NK-92 (cell line): ENCODE measurements around the gene C2orf68.
"Not testable (repeated sequence)": the region's sequence is repeated elsewhere in the genome, so short reads cannot be mapped to it uniquely, and the experiment has no call there.

Experiments used
- DNase-seq: peaks from one replicate; lab custom pipeline; 2025; ENCODE audit not compliant: unreplicated experiment; lab: John Stamatoyannopoulos, UW

Gene C2orf68

DNA sequence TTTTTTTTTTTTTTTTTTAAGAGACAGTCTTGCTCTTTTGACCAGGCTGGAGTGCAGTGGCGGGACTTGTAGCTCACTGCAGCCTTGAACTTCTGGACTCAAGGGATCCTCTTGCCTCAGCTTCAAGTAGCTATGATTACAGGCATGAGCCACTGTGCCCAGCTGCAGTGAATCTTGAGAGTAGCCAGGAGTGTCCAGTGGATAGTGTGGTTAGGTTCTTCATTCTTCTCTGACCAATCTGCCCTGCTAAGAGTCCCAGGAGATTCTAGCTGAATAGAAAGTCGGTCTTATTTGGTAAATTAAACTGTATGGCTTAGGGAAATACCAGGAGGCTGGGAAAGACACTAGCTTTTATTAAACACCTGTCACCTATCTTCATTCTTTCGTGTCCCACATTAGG is 19.4 kb upstream of the C2orf68 start:
- DNase-seq = no peak

DNA sequence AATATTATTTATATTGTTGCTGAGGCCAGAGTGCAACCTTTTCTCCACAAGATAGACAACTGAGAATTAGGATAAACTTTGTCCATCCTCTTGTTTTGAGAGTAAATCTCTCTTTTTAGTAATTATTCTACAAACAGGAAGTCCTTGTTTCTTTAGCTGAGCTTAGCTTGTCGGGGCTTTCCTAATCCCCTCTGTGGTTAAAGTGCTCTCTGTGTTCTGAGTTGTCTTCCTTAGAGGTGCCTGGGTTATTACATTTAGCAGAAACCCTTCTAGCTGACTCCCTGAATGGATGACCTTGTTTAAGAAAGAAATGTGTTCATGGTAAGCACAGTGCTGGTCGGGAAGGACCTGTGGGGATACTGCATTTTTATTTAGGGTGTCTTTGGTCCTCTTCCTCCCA is 16.8 kb upstream of the C2orf68 start:
- DNase-seq = no peak

DNA sequence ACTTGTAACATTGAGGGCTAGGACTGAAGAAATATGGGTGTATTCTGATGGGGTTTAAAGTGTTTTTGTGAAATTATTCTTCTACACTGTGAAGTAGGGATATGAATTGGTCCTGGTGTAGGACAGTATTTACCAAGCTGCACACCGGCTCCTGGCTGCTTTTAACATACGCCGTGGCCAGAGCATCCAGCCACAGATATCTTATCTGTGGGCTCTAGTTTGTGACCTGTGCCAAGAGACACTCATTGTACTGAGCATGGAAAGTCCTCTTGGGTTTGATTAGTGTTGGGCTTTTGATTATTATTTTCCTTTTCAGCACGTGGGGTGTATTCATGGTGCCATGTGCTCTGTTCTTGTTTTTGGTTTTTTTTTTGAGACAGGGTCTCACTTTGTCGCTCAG is 12.1 kb upstream of the C2orf68 start:
- no peak for DNase-seq

DNA sequence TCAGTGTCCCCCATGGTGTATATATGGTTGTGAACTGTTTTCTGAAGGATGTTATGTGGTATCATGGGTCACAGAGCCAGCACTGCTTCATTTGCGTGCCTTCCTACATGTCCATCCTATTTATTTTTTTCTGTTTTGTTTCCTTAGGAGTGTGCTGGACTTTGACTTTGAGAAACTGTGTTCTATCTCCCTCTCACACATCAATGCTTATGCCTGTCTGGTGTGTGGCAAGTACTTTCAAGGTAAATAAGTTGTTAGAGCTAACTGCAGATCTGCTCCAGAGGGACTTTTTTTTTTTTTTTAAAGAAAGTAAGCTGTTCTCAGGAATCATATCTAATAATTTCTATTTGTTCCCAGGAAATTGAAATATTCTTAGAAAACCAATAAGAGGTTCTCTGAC is 9.5 kb upstream of the C2orf68 start:
- DNase-seq = no peak

DNA sequence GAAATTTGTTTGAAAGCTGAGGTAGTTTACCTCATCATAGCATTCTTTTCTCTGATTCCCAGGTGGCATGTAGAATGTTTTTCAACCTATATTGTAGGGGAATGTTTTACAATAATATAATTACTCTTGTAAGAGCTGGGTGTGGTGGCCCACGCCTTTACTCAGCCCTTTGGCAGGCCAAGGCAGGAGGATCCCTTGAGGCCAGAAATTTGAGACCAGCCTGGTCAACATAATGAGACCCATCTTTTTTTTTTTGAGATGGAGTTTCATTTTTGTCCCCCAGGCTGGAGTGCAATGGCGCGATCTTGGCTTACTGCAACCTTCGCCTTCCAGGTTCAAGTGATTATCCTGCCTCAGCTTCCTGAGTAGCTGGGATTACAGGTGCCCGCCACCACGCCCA is 7.8 kb upstream of the C2orf68 start:
- DNase-seq = no peak

DNA sequence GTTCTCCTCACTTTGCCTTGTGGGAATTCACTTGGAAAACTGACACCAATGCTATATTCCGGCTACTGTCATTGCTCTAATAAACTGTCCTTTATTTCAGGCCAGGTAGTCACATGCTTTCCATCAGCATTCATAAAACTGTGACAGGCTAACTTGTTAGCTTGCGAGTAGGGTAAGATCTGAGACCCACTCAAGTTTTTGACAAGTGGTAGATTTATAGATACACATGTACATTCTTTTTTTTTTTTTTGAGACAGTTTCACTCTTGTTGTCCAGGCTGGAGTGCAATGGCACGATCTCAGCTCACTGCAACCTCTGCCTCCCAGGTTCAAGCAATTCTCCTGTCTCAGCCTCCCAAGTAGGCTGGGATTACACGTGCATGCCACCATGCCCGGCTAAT is 5.9 kb upstream of the C2orf68 start:
- not testable (repeated sequence) for DNase-seq

DNA sequence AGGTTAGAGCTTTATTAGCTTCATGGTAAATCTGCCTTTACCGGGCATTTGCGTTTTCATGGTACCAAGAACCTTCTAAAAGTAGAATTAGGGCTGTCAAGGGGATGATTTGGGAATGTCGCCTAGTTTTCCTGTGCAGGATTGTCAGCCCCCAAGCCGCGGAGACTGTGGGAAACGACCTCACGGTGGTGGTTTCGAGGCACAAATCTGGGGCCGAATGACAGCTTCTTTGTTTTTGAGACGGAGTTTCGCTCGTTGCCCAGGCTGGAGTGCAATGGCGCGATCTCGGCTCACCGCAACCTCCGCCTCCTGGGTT is 3.5 kb upstream of the C2orf68 start:
- no peak for DNase-seq

DNA sequence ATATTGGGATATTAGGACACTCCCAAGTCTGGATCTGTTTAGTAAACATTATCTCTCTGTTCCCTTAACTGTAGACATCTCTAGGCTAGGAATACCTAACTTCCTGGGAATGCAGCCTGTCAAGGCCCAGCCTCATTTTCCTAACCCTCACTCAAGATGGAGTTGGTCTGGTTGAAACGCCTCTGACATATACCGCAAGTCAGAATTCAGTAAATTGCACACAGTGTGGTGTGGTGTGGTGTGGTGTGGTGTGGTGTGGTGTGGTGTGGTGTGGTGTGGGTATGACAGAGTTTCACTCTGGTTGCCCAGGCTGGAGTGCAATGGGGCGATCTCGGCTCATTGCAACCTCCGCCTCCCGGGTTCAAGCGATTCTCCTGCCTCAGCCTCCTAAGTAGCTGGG is 2.9 kb upstream of the C2orf68 start:
- DNase-seq = not testable (repeated sequence)

DNA sequence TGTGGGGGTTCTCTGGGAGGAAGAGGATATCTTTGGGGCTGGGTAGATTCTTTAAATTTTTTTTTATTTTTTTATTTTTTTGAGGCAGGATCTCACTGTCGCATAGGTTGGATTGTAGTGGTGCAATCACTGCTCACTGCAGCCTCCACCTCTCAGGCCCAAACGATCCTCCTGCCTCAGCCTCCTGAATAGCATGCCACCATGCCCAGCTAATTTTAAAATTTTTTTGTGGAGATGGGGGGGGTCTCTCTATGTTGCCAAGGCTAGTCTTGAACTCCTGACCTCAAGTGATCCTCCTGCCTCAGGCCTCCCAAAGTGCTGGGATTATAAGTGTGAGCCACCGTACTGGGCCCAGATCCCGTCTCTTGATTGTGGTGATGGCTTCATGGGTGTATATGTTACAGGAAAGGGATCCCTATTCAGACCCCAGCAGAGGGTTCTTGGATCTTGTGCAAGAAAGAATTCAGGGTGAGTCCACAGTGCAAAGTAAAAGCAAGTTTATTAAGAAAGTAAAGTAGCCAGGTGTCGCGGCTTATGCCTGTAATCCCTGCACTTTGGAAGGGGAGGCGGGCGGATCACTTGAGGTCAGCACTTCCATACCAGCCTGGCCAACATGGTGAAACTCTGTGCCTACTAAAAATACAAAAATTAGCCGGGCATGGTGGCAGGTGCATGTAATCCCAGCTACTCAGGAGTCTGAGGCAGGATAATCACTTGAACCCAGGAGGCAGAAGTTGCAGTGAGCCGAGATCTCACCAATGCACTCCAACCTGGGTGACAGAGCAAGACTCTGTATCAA is 2.0 kb upstream of the C2orf68 start:
- DNase-seq = no peak

DNA sequence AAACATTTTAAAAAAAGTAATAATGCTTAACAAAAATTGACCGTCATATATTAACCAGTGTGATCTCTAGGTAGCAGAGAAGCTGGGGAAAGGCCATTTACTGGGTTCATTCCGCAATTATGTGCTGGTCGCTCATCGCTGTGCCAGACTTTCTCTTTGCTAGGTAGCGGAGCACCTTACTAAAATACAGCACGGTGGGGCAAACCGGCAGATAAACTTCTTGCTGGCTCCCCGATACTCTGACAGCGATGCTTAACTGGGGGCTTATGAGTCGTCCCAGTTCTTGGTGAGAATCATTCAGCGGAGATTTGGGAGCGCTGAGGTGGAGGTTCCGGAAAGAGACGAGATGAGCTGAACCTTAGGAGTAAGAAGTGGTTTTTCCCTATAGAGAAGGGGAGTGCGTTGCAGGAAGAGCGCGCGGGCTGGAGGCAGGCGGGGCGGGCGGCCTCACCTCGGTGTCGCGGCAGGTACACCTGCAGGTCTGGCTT is 605 bp downstream of the C2orf68 start:
- DNase-seq = no peak

DNA sequence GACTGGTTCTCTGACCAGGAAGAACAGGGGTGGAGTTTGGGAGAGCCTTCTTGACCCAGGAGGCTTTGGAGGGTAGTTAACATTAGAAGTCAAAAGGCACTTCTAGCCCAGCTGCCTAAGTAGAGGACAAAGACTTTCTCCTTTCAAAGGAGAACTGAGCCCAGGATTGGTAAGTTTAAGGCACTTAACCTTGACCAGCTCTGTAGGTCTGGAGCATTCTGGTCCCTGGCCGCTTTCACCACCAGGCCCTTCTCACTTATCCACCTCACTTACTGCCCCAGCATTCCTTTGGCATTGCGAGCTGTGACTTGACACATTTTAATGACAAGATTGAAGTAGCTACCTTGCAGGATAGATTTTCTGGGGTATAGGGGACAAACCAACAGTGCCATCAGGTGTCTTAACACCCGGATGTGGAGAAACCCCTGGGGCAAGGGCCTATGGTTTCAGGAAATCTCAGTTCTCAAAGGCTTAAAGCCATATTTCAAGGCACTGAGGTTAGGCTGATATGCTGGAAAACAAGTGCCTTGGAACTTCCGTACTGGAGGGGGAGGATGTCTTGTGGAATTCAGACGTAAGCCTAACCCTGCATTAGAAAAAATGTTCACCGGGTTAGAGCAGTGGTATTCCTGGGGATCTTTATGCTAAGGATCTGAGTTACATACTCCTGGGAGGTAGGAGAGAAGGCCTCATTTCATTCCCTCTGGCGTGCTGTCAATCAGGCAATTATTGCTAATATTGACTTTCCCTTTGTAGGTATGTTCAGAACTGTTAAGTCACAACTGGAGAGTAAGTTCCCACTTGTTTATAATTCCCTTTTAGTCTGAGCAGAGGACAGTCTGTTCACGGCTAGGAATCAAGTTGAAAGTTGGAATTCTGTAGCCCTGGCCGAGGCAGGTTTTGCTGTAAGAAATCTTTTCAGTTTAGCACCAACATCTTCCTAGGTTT is 4.3 kb downstream of the C2orf68 start:
- DNase-seq = no peak

DNA sequence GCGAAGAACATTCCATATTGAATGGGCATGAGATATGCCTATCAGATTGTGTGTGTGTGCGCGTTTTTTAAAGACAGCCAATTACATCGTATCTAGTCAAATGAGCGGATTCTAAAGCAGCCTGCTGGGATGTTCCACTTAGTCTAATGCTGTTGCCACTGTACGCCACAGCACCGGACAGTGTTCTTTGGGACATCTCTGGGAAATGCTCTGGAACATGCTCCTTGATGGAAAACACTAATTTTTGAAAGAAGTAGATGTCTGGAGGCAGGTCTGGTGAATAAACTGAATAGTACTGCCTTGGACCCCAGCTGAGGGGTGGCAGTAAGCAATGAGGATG is 5.8 kb downstream of the C2orf68 start:
- DNase-seq = no peak

DNA sequence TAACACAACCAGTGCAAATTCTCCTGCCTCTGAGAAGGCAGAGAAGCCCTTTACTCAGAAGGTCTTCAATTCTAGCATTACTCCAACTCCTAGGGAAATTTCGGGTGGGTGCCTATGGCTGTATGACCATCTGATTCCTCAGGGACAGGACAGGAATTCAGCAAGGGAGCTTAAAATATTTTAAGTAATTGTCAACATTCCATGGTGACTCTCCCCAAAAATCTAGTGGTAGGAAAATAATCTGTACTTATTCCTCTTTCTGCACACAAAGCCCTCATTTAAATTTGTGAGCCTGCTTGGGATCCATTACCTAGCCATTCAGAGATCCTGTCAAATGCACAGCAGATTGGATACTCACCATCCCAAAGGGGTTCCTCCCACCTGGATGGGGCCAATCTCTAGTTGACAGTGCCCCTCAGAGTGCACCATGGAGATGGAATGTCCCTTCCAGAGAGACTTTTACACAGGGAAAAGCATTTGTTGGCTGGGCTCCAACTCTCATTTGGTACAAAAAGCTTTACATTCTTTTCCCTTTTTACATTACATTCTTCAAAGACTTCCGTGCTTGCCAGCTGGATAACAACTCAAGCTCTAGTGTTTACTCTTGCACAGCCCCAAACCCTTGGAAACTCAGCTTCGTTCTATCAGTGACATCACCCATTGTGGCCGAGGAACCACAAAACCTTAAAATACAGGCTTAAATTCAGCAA is 6.3 kb downstream of the C2orf68 start:
- no peak for DNase-seq

DNA sequence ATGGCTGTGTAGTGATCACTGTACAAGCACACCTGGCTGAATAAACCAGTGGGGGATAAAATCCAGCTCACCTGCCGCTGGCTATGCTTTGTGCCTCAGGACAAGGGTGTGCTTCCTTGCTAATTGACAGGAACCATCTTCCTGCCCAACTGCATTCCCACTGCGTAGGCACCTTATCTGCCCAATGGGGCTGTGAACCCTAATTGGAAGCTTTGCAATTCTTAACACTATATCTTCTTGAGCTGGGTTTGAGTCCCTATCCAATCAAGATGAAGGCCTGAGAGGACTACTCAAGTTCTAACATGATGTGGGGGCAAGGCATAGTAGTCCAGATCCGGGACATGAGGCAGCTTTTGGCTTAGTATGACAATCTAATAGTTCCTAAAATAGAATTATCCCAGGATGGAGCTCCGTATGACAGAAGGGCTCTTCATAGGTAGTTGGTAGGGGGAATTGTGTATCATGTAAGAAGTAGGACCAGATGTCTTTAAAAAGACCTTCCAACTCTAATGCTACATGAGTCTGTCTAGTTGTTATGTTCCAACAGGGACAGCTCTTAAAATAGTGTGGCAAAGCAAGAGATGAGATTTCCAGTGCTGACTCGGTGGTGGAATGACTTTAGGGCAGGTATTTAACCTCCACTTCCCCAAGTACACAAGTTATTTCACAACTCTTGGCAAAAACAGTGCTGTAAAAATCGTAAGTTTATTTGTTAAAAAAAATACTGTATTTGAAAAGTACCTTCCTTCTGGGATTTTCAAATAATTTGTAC is 7.1 kb downstream of the C2orf68 start:
- DNase-seq = no peak

DNA sequence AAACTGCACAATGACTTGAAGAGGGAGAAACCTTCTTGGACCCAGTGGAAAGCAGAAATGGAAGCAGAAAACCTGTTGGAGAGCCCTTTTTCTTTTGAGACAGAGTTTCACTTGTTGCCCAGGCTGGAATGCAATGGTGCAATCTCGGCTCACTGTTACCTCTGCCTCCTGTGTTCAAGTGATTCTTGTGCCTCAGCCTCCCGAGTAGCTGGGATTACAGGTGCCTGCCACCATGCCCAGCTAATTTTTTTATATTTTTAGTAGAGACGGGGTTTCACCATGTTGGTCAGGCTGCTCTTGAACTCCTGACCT is 7.8 kb downstream of the C2orf68 start:
- DNase-seq = not testable (repeated sequence)

DNA sequence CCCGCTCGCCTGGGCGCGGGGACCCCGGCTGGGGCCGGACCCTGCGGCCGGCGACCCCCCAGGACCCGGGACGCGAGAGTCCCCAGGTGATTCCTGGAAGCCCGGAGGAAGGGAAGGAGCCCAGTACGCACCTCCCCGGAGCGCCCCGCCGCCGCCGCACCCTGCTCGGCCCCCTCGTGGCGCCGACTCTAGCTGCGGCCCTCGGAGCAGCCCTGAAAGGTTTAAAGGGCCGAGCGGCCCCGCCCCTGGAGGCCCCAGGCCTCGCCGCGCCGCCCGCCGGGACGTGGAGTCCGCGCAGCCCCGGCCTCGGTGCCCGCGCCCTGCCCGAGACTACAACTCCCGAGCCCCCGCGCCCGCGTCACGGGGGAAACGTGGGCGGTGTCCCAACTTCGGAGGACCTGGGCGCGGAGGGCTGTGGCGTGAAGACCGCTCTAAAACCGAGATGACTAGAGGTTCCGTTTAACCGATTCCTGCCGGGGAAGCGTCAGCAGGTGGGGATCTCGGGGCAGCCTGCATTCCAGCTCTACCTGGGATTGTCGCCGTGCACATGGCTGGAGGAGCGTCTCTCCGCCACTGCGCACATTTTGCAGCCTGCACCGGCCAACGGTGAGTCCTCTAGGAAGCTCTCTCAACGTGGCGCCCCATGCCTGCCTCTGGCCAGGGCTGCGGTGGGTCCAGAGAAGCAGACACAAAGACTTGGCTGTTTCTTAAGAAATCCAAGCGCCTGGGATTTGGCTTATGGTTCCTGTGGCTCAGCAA is 9.2 kb downstream of the C2orf68 start, which contains the start of gene TMEM150A:
TMEM150A (minus strand) TSS at position 223 of the 759 bp plus-strand sequence. CDS start 750 bp downstream, outside the sequence.
- DNase-seq = no peak

DNA sequence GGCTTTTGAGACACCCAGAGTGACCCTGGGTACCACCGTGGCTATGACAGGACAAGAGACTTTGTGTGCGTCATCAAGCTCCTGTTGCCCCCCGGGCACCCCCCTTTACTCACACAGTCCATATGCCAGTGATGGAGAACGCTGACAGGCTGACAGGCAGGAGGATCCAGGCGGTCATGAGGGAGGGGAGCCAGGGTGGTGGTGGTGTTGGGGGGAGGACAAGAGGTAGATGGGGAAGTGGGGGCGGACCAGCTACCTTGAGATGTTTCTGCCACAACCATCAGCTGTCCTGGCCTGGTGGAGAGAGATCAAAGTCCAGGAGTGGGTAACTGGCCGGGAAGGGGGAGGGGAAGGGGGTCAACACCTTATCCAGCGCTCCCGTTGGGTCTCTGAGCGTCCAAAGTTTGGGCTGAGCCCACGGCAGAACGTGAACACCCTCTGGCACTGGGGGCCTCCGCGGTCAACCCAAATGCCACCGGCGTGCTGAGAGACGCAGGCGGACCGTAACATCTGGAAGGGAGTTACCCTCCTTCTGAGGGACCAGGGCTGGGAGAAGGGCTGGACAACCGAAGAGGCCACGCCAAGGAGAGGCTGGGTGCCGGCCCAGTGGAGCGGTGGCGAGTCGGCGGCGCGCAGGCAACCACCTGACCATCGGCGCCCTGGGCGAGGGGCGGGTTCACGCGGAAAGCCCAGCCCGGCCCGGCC is 9.9 kb downstream of the C2orf68 start:
- DNase-seq = no peak

DNA sequence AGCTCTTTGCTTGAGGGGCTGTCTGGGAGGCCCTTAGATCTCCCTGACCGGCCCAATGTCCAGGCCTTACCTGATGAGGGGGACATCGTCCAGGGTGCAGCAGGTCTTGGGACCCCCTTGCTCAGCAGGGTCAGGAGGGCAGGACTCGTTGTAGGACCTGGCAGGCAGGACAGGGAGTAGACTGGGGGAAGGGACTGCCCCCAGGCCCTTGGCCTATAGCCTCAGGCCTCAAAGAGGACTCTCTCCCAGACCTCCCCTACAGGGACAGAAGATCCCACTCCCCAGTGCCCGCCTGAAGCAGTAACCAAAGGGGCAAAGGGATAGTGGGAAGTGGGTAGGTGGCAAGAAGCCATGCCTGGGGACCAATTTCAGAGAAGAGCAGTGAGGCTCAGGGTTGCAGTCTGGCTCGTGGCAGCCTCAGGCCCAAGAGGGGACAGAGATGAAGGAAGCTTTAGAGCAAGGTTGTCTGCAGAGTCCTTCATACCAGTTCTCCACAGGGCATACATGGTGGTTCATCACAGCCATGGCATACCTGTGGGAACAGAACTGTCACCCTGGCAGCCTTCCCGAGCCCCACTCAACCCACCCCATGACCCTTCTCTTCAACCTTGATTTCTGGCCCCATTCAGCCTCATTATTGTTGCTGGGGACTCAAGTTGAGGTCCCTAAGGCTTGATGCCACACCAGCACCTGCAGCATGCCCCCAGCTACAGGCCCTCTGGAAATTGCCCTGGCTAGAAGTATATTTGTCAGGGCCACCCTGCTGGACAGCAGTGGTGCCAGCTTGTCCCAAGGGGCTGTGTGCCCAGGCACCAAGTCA is 10.7 kb downstream of the C2orf68 start:
- no peak for DNase-seq

DNA sequence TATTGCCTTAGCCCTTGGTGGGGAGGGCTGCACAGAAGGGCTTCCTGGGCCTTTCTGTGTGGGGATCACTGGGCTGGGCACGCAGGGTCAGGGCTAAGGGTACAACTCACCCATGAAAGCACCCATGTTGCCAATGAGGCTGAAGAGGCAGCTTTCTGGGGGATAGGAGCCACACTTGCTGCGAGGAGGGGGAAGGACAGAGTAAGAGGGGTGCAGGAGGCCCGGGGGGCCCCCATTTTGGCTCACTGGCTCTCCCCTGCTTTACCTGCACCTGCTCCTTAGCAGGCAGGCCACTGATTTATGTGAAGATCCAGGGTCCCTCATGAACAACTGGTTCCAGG is 11.7 kb downstream of the C2orf68 start:
- DNase-seq = no peak
